ENCODE results near the gene DNAJC25.
"Not testable (repeated sequence)": the region's sequence is repeated elsewhere in the genome, so short reads cannot be mapped to it uniquely, and the experiment has no call there.

DNAJC25 gene

GRCh38 chr9:111645806-111646205 lies 14.7 kb downstream of the DNAJC25 start:
- H3K27ac Mint-ChIP-seq = no peak overlapping the region
- no peaks in the 10 kb centered on the region for H3K9me3 Mint-ChIP-seq
- H3K4me3 Mint-ChIP-seq = no peak overlapping the region
- DNase-seq (no peak), ATAC-seq (no peak)
- no peaks in the 10 kb centered on the region for H3K4me1 Mint-ChIP-seq
- H3K27me3 Mint-ChIP-seq = no peaks in the 10 kb centered on the region

GRCh38 chr9:111646417-111646816 lies 15.3 kb downstream of the DNAJC25 start:
- H3K4me1 Mint-ChIP-seq = no peaks in the 10 kb centered on the region
- no peaks in the 10 kb centered on the region for H3K9me3 Mint-ChIP-seq
- ATAC-seq (no peak), DNase-seq (no peak)
- H3K27ac Mint-ChIP-seq = no peak overlapping the region
- no peaks in the 10 kb centered on the region for H3K27me3 Mint-ChIP-seq
- H3K4me3 Mint-ChIP-seq = no peak overlapping the region

- no peaks in the 10 kb centered on the region for H3K9me3 Mint-ChIP-seq
- H3K27me3 Mint-ChIP-seq = no peaks in the 10 kb centered on the region
- ATAC-seq (no peak), DNase-seq (no peak)
- H3K27ac Mint-ChIP-seq = no peak overlapping the region
- no peak overlapping the region for H3K4me3 Mint-ChIP-seq
- no peaks in the 10 kb centered on the region for H3K4me1 Mint-ChIP-seq
These were observed 16.9 kb downstream of the DNAJC25 start for GRCh38 chr9:111648066-111648465.

- DNase-seq (no peak), ATAC-seq (no peak)
- Mint-ChIP-seq H3K9me3 (no peaks in the 10 kb centered on the region), H3K27me3 (no peaks in the 10 kb centered on the region), H3K27ac (peak overlapping the region in 1 of 2 donors; percentile 57), H3K4me1 (no peaks in the 10 kb centered on the region), H3K4me3 (no peak overlapping the region)
These were observed 17.9 kb downstream of the DNAJC25 start for GRCh38 chr9:111649016-111649415.

- DNase-seq (no peak), ATAC-seq (no peak)
- H3K27ac Mint-ChIP-seq = no peak overlapping the region
- H3K9me3 Mint-ChIP-seq = no peaks in the 10 kb centered on the region
- peaks cover 5% of the 10 kb centered on the region for H3K27me3 Mint-ChIP-seq
- peaks cover 13% of the 10 kb centered on the region for H3K4me1 Mint-ChIP-seq
- no peak overlapping the region for H3K4me3 Mint-ChIP-seq
These were observed 25.9 kb downstream of the DNAJC25 start for GRCh38 chr9:111657051-111657450.

GRCh38 chr9:111658943-111659342 lies 27.8 kb downstream of the DNAJC25 start:
- Mint-ChIP-seq H3K9me3 (no peaks in the 10 kb centered on the region), H3K27ac (no peak overlapping the region), H3K27me3 (peaks cover 5% of the 10 kb centered on the region), H3K4me3 (no peak overlapping the region), H3K4me1 (peaks cover 29% of the 10 kb centered on the region)
- DNase-seq (no peak), ATAC-seq (no peak)

- peaks cover 33% of the 10 kb centered on the region for H3K4me1 Mint-ChIP-seq
- no peak for ATAC-seq
- H3K27ac Mint-ChIP-seq = no peak overlapping the region
- H3K9me3 Mint-ChIP-seq = no peaks in the 10 kb centered on the region
- DNase-seq = no peak
- no peak overlapping the region for H3K4me3 Mint-ChIP-seq
- H3K27me3 Mint-ChIP-seq = peaks cover 5% of the 10 kb centered on the region
These were observed 28.6 kb downstream of the DNAJC25 start for GRCh38 chr9:111659691-111660090.

GRCh38 chr9:111661150-111661801 lies 30.1 kb downstream of the DNAJC25 start, which contains the start of gene GNG10:
Gene GNG10, plus strand, starts transcription at chr9:111661605. Its CDS starts 30 bp downstream, at chr9:111661635.
- ATAC-seq (peak; percentile 92), DNase-seq (peak; percentile 74 to 81)
- H3K4me3 Mint-ChIP-seq = peak within 1 kb of the TSS; percentile 93 to 95
- no peaks in the 10 kb centered on the region for H3K9me3 Mint-ChIP-seq
- H3K27ac Mint-ChIP-seq = peak within 1 kb of the TSS; percentile 91 to 96
- H3K4me1 Mint-ChIP-seq = peaks cover 35% of the 10 kb centered on the region
- peaks cover 5% of the 10 kb centered on the region for H3K27me3 Mint-ChIP-seq

GRCh38 chr9:111661802-111662521 lies 30.8 kb downstream of the DNAJC25 start:
- DNase-seq (peak in 1 of 2 donors; percentile 54), ATAC-seq (peak; percentile 66)
- peaks cover 5% of the 10 kb centered on the region for H3K27me3 Mint-ChIP-seq
- peak overlapping the region; percentile 91 to 96 for H3K27ac Mint-ChIP-seq
- peaks cover 35% of the 10 kb centered on the region for H3K4me1 Mint-ChIP-seq
- no peaks in the 10 kb centered on the region for H3K9me3 Mint-ChIP-seq
- peak overlapping the region; percentile 93 to 95 for H3K4me3 Mint-ChIP-seq

- no peak for DNase-seq
- H3K4me3 Mint-ChIP-seq = peak overlapping the region; percentile 93 to 95
- H3K27ac Mint-ChIP-seq = peak overlapping the region; percentile 91 to 96
- no peaks in the 10 kb centered on the region for H3K9me3 Mint-ChIP-seq
- H3K4me1 Mint-ChIP-seq = peaks cover 35% of the 10 kb centered on the region
- no peak for ATAC-seq
- peaks cover 5% of the 10 kb centered on the region for H3K27me3 Mint-ChIP-seq
These were observed 31.6 kb downstream of the DNAJC25 start for GRCh38 chr9:111662576-111663300.

GRCh38 chr9:111663301-111663823 lies 32.2 kb downstream of the DNAJC25 start:
- DNase-seq (no peak), ATAC-seq (no peak)
- H3K27me3 Mint-ChIP-seq = peaks cover 5% of the 10 kb centered on the region
- no peaks in the 10 kb centered on the region for H3K9me3 Mint-ChIP-seq
- H3K4me1 Mint-ChIP-seq = peaks cover 35% of the 10 kb centered on the region
- H3K27ac Mint-ChIP-seq = peak overlapping the region in 1 of 2 donors; percentile 91
- peak overlapping the region; percentile 93 to 95 for H3K4me3 Mint-ChIP-seq

GRCh38 chr9:111668026-111668573 lies 37.0 kb downstream of the DNAJC25 start:
- Mint-ChIP-seq H3K27ac (no peak overlapping the region), H3K4me3 (no peak overlapping the region), H3K9me3 (no peaks in the 10 kb centered on the region), H3K4me1 (peaks cover 12% of the 10 kb centered on the region), H3K27me3 (no peaks in the 10 kb centered on the region)
- DNase-seq (no peak), ATAC-seq (no peak)

- not testable (repeated sequence) for H3K27ac Mint-ChIP-seq, H3K4me1 Mint-ChIP-seq, H3K27me3 Mint-ChIP-seq, DNase-seq, H3K9me3 Mint-ChIP-seq, H3K4me3 Mint-ChIP-seq, ATAC-seq
These were observed 37.5 kb downstream of the DNAJC25 start for GRCh38 chr9:111668601-111669000.

GRCh38 chr9:111674319-111674718 lies 43.2 kb downstream of the DNAJC25 start:
- Mint-ChIP-seq H3K4me3 (no peak overlapping the region), H3K27ac (no peak overlapping the region), H3K4me1 (no peaks in the 10 kb centered on the region), H3K27me3 (no peaks in the 10 kb centered on the region), H3K9me3 (no peaks in the 10 kb centered on the region)
- ATAC-seq (no peak), DNase-seq (no peak)

- no peaks in the 10 kb centered on the region for H3K27me3 Mint-ChIP-seq
- DNase-seq (no peak), ATAC-seq (no peak)
- H3K27ac Mint-ChIP-seq = no peak overlapping the region
- H3K4me1 Mint-ChIP-seq = no peaks in the 10 kb centered on the region
- no peaks in the 10 kb centered on the region for H3K9me3 Mint-ChIP-seq
- no peak overlapping the region for H3K4me3 Mint-ChIP-seq
These were observed 45.0 kb downstream of the DNAJC25 start for GRCh38 chr9:111676116-111676515.

All from stimulated activated naive CD8-positive, alpha-beta T cell treated with anti-CD3 and anti-CD28 coated beads, Interleukin-15, amount 100 ng/mL, for 72 hours (primary cell).